Anterior cingulate cortex (tissue), 58 donors: ENCODE results near the gene SYNJ1.
"Not testable (repeated sequence)": the region's sequence is repeated elsewhere in the genome, so short reads cannot be mapped to it uniquely, and the experiment has no call there.

Source experiments
- DNase-seq, 58 donors: peaks; one replicate each; lab custom pipeline; 2025; lab: John Stamatoyannopoulos, UW

Gene SYNJ1

DNA sequence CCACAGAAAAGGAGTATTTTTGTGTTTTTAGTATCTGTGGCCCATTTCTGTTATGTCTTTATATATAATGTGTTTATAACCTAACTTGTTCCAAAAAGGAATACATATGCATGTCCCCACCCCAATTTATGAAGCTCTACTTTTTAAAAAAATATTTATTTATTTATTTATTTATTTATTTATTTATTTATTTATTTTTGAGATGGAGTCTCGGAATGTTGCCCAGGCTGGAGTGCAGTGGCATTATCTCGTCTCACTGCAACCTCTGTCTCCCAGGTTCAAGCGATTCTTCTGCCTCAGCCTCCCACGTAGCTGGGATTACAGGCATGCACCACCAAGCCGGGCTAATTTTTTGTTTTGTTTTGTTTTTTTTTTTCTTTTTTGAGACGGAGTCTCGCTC lies 32.3 kb downstream of the SYNJ1 start:
- DNase-seq, result not testable (repeated sequence)

DNA sequence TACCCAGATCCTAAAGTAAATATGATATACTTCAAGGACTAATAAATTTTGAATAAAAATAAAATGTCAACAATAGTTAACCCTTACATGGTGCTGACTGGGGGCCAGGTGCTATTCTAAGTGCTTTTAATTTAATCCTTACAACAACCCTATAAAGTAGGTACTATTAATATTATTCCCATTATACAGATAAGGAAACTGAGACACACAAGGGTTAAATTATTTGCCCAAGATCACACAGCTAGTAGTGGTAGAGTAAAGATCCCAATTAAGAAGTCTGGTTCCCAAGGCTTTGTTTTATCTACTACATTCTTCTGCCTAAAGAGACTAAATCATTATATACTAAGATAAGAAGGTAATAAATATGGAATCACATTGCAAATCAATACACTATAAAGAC lies 34.2 kb downstream of the SYNJ1 start:
- DNase-seq, result no peak

DNA sequence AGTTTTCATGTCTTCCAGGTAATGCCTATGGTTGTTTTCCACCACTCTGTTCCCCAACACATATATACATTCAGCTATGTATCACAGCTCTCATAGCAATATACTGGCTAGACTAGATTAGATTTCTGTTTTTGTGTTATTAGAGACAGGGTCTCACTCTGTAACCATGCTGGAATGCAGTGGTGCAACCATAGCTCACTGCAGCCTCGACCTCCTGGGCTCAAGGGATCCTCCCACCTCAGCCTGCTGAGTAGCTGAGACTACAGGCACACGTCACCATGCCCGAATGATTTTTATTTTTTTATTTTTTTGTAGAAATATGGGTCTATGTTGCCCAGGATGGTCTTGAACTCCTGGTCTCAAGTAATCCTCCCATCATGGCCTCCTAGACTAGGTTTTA lies 37.7 kb downstream of the SYNJ1 start:
- no peak for DNase-seq

DNA sequence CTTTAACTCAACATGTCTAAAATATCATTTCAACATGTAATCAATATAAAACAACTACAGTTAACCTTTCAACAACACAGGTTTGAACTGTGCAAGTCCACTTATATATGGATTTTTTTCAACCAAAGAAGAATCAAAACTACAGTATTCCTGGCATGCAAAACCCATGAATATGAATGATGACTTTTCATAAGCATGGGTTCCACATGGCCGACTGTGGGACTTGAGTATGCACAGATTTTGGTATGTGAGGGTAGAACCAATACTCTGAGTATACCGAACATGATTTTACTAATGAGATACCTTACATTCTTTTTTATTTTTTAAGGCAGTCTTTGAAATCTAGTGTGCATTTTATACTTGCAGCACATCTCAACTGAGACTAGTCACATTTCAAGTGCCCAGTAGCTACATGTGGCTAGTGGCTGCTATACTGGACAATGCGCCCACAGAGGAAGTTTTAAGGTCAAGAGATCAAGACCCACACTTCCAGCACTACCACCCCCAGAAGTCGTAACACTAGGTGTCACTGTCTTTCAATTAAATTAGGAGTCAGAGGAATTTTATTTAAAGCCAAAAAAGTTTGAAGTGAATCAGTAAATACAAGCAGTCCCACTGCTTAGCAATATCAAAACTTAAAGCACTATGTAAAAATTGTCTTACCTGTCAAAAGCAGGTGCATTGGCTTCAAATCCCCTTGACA lies 40.0 kb downstream of the SYNJ1 start:
- no peak for DNase-seq

DNA sequence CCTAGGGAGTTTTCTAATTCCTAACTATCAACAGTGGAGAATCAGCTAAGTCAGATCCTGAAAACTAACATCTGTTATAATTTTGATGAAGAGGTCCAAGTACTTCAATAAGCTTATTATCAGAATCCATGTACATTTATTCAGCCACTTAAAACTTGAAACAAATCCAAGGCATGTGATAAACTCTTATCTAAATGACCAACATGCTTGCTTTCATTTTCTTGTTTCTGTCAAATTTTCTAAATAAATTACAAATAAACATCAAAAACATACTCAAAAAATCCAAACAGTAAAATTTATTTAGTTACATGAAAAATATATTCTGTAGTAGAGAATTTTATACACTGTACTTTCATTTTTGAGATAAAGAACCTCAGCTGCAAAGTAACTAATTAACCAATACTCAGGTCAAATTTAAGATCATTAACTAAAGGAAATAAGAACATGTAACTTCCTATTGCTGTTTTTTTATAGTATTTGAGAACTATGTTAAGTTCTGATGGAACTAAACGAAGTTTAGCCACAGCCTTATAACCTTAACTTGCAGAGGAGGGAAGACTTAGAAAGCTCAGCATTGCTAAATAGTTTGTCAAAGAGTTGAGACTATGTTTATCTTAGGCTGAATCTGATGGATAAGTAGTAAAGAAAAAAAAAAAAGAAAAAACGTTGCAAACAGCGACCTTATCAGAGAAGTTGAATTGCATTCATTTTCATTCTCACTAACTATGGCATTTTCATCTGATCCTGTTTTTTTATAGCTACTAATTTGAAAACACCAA lies 44.9 kb downstream of the SYNJ1 start:
- no peak for DNase-seq

DNA sequence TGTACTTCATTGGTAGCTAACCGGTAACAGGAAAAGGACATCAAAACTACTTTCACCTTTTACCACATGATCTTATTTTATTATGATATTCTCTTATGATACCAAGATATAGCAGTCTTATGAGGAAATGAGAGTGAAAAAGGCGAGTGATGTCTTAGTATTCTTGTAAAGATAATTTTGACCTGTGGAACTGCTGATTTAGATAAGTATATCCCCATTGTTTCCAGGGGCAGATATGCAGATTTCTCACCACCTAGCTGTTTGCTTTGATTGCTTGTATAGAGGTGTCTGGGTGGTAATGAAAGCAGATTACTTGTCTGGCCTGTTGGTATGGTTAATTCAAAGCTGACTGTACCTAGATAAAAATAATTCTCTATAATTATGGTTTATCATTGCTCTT lies 53.1 kb downstream of the SYNJ1 start:
- no peak for DNase-seq

DNA sequence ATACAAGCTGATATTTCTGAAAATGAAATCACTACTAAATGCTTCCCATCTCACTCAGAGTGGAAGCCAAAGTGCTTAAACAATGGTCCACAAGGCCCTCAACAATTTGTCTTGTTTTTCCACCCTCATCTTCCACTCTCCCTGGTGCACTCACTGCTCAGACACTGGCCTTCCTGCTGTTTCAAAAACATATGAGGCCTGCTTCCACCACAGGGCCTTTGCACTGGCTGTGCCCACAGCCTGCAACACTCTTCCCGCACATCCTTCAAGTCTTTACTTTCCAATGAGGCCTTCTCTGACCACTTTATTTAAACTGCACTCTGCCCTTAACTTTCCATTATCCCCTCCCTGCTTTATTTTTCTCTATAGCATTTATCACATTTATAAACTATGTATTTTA lies 53.8 kb downstream of the SYNJ1 start:
- DNase-seq, result no peak

DNA sequence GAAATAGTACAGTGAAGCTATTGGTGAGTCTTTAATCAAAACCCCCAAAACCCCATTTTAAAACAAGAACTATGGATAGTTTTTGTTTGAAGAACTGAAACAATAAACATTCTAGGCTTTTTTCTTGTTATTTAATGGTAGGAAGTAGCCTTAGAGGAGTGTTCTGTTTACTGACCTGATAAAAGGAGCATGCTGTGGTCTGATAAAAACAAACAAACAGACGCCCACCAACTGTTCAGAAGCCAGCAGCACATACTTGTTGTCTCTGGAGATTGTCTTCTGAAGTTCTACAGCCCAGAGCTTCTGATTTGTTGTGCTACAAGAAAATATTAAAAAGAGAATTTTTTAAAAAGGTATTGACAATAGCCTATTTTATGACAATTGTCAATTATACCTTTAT lies 61.6 kb downstream of the SYNJ1 start:
- no peak for DNase-seq

DNA sequence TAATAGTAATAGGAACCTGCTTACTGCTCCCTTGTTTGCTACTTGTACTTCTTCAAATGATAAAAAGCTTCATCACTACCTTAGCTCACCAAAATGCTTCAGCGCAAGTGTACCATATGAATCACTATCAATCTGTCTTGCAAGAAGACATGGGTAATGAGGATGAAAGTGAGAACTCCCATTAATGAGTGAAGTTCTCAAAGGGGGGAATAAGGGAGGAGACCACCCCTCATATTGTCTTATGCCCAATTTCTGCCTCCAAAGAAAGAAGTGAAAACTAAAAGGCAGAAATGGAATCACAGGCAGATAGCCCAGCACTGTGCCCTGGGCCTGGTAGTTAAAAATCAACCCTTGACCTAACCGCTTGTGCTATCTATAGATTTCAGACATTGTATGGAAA lies 63.7 kb downstream of the SYNJ1 start:
- not testable (repeated sequence) for DNase-seq

DNA sequence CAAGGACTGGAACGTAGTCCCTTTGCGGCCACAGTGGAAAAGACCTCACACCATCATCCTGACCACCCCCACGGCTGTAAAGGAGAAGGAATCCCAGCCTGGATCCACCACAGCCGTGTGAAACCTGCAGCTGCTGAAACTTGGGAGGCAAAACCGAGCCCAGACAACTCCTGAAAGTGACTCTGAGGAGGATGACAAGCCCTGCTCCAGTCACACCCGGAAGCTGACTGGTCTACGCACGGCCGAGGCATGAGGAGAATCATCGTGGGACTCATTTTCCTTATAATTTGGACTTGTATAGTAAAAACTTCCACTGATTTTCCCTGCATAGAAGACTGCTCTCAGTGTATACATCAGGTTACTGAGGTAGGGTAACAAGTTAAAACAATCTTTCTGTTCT lies 65.8 kb downstream of the SYNJ1 start:
- DNase-seq, result not testable (repeated sequence)

DNA sequence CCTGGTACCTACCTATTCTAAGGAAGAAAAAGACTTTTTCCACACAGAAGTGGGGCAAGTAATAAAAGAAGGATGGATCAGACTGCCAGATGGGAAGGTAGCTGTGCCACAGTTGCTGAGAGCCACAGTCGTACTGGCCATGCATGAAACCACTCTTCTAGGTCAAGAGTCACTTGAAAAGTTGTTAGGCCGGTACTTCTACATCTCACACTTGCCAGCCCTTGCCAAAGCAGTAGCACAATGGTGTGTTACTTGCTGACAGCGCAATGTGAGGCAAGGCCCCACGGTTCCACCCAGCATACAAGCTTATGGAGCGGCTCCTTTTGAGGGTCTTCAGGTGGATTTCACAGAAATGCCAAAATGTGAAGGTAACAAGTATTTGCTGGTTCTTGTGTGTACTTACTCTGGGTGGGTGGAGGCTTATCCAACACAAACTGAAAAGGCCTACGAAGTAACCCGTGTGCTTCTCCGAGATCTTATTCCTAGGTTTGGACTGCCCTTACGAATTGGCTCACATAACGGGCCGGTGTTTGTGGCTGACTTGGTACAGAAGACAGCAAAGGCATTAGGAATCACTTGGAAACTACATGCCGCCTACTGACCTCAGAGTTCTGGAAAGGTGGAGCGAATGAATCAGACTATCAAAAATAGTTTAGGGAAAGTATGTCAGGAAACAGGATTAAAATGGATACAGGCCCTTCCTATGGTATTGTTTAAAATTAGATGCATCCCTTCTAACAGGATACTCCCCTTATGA lies 66.6 kb downstream of the SYNJ1 start:
- DNase-seq, result not testable (repeated sequence)

DNA sequence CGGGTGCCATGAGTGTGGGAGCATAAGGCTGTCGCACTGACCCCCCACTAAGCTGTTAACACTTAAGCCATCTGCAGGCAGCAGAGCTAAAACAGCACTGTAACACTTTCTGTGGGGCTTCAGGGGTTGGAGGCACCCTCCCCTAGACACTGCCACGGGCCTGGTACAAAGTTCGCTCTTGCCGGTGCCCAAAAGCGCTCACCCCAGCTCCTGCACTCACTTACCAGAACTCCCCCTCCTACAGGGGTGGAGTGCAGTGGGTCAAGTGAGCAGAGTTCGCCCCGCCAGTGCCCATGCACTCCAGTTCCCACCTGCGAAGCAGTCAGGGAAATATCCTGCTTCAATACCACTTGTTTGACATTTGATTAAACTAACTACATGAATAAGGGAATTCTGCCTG lies 69.3 kb downstream of the SYNJ1 start:
- no peak for DNase-seq

DNA sequence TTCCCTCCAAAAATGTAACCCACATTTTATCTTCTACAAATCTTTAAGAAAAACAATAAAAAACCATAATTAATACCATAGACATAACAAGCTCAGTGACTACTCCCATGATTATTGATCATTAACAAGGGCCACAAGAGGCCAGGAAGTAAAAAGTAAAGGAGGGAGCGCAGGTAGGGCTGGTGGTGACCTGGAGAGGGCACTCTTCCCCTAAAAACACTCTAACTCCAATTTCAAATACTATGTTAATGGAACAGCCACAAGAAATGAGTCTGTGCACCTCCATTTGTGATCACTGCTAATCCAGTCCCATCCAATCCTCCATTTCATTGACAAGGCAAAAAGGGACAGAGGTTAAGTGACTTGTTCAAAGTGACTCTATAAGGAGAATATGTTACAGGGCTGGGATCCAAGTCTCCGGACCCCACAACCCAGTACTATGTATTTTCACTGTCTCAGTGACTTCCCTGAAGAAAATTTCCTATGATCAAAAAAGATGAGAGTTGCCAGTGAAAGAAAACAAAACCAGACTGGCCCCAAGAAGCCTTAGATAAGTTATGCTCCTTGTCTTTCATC lies 74.4 kb downstream of the SYNJ1 start:
- no peak for DNase-seq

DNA sequence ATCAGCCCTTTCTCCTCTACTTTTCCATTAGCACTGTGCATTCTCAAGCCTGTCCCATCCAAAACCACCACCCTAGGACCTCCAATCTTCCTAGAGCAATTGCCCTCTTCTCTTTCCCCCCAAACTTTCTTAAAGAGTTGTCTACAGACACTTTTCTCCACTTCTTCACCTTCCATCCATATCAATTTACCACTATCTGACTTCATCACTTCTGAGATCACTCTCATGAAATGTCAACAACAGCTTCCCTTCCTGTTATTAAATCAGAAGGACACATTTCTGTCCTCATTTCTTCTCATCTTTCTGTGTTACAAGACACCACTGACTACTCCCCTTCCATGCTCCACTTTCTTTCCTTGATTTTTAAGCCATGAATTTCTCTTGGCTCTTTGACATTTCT lies 79.6 kb downstream of the SYNJ1 start:
- no peak for DNase-seq

DNA sequence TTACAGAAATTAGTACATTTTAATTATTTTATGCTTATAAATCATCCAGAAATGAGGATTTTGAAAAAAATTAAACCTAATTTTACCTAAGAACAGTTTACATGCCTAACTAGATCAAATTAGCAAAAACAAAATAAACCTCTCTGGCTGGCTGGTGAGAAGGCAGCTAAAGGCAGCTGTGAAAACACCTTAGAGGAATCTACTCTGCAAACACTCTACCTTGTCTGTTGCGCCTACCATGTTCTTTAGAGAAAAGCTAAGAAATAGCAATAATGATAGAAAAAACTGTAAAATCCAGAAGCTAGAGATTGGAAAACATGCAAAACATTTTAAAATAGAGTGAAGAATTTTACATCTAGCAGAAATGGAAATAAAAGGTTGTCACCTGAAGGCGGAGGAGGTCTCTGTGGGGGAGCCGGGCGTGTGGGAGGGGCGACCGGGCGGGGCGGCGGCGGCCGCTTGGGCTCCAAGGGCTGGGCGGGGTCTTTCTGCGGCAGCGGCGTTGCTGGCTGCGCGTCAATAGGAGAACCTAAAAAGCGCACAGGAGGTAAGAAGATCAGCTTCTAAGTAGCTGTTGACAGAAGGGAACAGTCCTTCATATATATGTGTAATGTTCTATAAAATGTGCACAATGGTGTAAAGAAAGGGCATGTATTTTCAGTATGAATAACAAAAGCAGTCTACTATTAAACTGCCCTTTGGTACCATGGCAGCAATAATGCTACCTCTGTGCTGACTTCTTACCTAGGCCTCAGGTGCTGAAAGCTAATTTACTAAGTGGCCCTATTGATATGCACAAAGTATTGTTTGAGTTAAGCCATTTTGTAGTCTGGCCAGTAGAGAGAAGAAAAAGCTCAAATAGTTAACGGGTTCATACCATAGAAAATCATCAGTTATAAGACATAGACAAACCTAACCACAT lies 82.3 kb downstream of the SYNJ1 start:
- DNase-seq, result no peak

DNA sequence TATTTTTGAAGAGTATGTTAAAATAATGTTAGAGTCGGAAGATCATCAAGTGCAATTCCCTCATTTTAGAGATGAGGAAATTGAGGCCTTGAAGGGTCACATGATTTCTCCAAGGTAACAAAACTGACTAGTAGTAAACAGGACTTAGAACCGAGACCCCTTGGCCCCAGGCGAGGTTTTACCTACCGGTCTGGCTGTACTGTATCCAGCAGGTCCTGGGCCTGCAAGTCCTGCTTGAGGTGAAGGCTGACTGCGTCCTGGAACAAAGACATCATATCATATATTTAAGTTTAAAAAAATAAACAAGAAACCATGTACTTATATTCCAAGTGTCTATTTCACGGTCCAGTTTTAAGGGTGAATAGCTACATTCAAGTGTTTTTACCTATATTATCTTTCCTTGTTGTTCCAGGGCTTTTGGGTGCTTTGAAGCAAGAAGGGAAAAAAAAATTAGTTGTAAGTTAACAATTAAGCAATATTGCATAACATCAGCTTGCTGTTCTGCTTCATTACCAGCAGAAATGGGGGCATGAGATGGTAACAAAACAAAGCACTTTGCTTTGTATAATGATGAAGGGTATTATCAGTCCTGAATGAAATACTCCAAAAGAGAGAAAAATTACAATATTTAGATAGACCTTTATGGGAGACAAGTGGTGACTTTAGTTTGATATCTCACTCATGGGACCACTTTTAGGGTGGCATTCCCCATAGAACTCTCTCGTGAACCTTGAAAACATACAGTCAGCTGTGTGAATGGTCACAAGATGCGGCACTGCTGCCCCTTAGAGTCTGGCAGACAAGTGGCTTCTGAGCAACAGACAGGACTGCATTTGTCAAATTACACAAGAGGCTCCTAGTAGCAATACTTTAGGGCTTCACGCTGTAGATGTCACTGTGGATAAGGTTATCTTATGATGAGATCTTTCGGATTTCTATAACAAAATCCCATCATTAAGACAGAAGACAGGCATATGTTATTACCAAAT lies 85.8 kb downstream of the SYNJ1 start:
- DNase-seq, result peak in 13 of 58 donors; percentile 3 to 29 (median 7)

DNA sequence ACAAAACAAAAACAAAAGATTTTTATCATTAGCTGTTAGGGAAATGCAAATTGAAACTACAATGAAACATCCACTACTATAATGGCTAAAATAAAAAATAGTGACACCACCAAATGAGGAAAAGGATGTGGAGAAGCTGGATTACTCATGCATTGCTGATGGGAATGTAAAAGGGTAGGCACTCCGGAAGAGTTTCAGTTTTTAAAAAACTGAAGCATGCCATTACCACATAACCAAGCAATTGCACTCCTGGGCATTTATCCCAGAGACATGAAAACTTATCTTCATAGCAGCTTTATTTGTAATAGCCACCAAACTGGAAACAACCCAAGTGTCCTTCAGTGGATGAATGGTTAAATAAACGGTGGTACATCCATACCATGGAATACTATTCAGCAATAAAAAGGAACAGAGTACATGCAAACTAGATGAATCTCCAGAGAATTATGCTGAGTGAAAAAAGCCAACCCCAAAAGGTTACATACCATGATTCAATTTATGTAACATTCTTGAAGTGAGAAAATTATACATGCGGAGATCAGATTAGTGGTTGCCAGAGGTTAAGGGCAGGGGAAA lies 101.1 kb downstream of the SYNJ1 start:
- no peak for DNase-seq

DNA sequence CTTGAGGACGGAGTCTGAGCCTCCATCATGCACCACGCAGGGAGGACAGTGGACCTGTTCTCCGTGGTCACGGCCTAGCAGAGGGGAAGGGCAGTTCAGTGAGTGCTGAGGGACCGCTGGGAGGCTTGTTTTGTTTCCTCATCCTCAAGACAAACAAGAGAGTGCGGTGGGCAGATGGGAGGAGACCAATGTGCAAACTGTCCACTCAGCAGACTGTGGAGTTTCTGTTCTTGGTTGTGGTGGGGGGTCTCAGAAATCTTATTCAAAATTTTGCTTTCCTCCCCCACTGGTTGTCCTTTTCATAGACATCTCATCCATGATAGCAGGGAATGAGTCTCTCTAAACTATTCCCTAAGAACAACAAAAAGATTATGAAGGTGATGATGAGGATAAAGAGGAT lies 109.6 kb downstream of the SYNJ1 start:
- not testable (repeated sequence) for DNase-seq
